H1 (cell line): Measurements from ENCODE around the gene MARK1. TPM values are rescaled to one million over a fixed set of nuclear protein-coding genes. Genes with fewer than 3 reads are reported as not detected.

Experiments
- SIRT6 ChIP-seq: IDR thresholded peaks from one replicate; pipeline ENCODE4 v1.7.1; 2012; ENCODE audit warnings: low read length, inconsistent platforms
- SP4 ChIP-seq: IDR thresholded peaks from 2 replicates; pipeline ENCODE4 v1.6.1; 2012; ENCODE audit warnings: low read length, inconsistent platforms
- polyA plus RNA-seq, 7 experiments: library from polyadenylated mRNA; depleted of rRNA in 3 of 7; stranded (reverse) in 5 of 7; unstranded in 2 of 7; fragments of >200 nt in 5 of 7; fragments of 200-250 nt in 2 of 7; gene quantifications; 1 replicate in 5 of 7; 2 replicates in 1 of 7; 4 replicates in 1 of 7; pipeline versions ENCODE4 v1.2.1 to v1.2.3, GENCODE V29; 2011 to 2013; ENCODE audit warnings: missing spikeins in 2 of 7, mixed read lengths in 2 of 7
- total RNA-seq: library from RNA; stranded (reverse); fragmentation: NEBNext Ultra II Directional; extraction: Animal tissue kit (Norgen Biotek cat#: 25700); gene quantifications from 2 replicates; pipeline ENCODE4 v1.2.1, GENCODE V29; 2021

Gene MARK1
- total and polyA plus RNA-seq, 2 of the 8 experiments (the other 6 are each of a cell fraction or from before 2014, with no cell fraction given), result 5.5 to 20.5 TPM

DNA sequence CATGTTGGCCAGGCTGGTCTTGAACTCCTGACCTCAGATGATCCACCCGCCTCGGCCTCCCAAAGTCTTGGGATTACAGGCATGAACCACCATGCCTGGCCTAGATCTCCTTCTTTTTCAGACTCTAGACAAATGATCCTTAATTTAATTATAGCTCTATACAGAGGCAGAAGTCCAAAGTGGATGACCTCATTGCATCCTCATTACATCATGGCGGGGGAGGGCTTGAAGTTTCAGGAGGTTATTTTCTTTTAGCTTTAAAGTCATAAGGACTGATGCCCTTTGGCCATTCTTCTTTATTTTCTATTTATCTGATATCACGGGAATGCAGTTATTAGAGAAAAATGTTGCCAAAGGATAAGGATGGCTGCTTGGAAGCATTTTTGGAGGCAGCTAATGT is 14.1 kb upstream of the MARK1 start (continued):
- TF ChIP-seq SP4 (no peak), SIRT6 (no peak)
